ENCODE results near the gene OTC.

DNA sequence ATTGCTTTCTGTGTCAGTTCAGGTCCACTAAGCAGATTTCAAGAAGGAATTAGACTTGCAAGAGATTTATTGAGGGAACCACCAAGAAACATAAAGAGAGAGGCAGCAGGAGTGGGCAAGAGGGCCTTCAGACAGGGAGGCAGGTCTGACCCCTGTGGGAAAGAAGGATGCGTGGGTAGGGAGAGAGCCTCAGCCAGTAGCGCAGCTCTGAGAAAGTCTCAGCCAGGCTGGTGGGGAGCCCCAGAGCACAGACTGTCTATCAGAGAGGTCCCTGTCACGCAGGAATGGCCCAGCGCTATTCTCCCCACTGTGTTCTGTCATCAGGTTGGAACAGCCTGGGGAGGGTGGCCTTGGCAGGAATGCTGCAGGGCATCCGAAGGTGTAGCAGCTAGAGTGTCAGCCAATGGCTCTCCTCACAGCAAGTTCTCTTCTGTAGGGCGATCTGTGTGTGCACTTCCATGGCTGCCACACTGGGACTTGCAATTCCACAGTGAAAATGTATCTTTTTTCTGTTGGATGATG, 48.0 kb downstream of the OTC start:
- no peak for TF ChIP-seq POLR2A (IDR thresholded peaks at IDR 0.05)
- TF ChIP-seq, protein P1, sequence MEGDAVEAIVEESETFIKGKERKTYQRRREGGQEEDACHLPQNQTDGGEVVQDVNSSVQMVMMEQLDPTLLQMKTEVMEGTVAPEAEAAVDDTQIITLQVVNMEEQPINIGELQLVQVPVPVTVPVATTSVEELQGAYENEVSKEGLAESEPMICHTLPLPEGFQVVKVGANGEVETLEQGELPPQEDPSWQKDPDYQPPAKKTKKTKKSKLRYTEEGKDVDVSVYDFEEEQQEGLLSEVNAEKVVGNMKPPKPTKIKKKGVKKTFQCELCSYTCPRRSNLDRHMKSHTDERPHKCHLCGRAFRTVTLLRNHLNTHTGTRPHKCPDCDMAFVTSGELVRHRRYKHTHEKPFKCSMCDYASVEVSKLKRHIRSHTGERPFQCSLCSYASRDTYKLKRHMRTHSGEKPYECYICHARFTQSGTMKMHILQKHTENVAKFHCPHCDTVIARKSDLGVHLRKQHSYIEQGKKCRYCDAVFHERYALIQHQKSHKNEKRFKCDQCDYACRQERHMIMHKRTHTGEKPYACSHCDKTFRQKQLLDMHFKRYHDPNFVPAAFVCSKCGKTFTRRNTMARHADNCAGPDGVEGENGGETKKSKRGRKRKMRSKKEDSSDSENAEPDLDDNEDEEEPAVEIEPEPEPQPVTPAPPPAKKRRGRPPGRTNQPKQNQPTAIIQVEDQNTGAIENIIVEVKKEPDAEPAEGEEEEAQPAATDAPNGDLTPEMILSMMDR (IDR thresholded peaks at IDR 0.05): no peak

All from esophagus squamous epithelium (tissue), 4 donors.